Measurements from ENCODE around the gene ACVR1B.

Gene ACVR1B

GRCh38 chr12:51907856-51908425 is 43.6 kb upstream of the ACVR1B start:
- TF ChIP-seq CTCF (conservative IDR thresholded peaks at IDR 0.05) = no peak
- peak overlapping the region; percentile 46; the same call in 1 of the 2 replicates for H3K27ac ChIP-seq

GRCh38 chr12:51908876-51909592 is 42.5 kb upstream of the ACVR1B start:
- TF ChIP-seq CTCF (conservative IDR thresholded peaks at IDR 0.05) = no peak
- H3K27ac ChIP-seq = no peak overlapping the region

GRCh38 chr12:51910168-51910567 is 41.3 kb upstream of the ACVR1B start:
- no peak overlapping the region for H3K27ac ChIP-seq
- no peak for TF ChIP-seq CTCF (conservative IDR thresholded peaks at IDR 0.05)

- TF ChIP-seq CTCF (conservative IDR thresholded peaks at IDR 0.05) = no peak
- H3K27ac ChIP-seq = no peak overlapping the region
Measured at GRCh38 chr12:51910691-51911090, 40.8 kb upstream of the ACVR1B start.

GRCh38 chr12:51911307-51911706 is 40.2 kb upstream of the ACVR1B start:
- H3K27ac ChIP-seq = no peak overlapping the region
- no peak for TF ChIP-seq CTCF (conservative IDR thresholded peaks at IDR 0.05)

- H3K27ac ChIP-seq = no peak overlapping the region
- TF ChIP-seq CTCF (conservative IDR thresholded peaks at IDR 0.05) = no peak
Measured at GRCh38 chr12:51911788-51912711, 39.4 kb upstream of the ACVR1B start.
